HepG2 (cell line): ENCODE measurements around the gene TMEM258. TPM values are rescaled to one million over a fixed set of nuclear protein-coding genes. Genes with fewer than 3 reads are reported as not detected.
A peak's percentile ranks its signal among the peaks of the same experiment; 100 is the strongest.

Experiments
- BATF2 ChIP-seq: sonication (generic); formaldehyde crosslinking; IDR thresholded peaks from 2 replicates; pipeline ENCODE4 v1.8.0; 2022; ENCODE audit warnings: mild to moderate bottlenecking, missing genetic modification reagents, moderate library complexity
- DBP ChIP-seq: sonication (generic); formaldehyde crosslinking; IDR thresholded peaks from 2 replicates; pipeline ENCODE4 v1.4.0; 2020; ENCODE audit warnings: missing genetic modification reagents; ENCODE audit errors: not compliant biosample characterization
- ELF3 ChIP-seq: IDR thresholded peaks from 2 replicates; pipeline ENCODE4 v1.6.1; 2016; ENCODE audit warnings: missing genetic modification reagents, missing compliant biosample characterization
- FOXO1 ChIP-seq: sonication (generic); formaldehyde crosslinking; IDR thresholded peaks from 2 replicates; pipeline ENCODE4 v1.4.0; 2020; ENCODE audit warnings: missing genetic modification reagents
- MEF2D ChIP-seq: sonication (generic); formaldehyde crosslinking; IDR thresholded peaks from 2 replicates; pipeline ENCODE4 v1.5.1; 2020; ENCODE audit warnings: mild to moderate bottlenecking, missing genetic modification reagents
- MXD3 ChIP-seq: IDR thresholded peaks from 2 replicates; pipeline ENCODE4 v1.6.1; 2016; ENCODE audit warnings: mild to moderate bottlenecking, missing biosample characterization, missing genetic modification reagents
- POGZ ChIP-seq: sonication (generic); formaldehyde crosslinking; IDR thresholded peaks from 2 replicates; pipeline ENCODE4 v1.4.0; 2020; ENCODE audit warnings: mild to moderate bottlenecking, missing genetic modification reagents
- RNF219 ChIP-seq: sonication (generic); formaldehyde crosslinking; IDR thresholded peaks from 2 replicates; pipeline ENCODE4 v1.5.0; 2020; ENCODE audit warnings: mild to moderate bottlenecking, missing genetic modification reagents
- SALL2 ChIP-seq: sonication (generic); formaldehyde crosslinking; IDR thresholded peaks from 2 replicates; pipeline ENCODE4 v1.8.1; 2023; ENCODE audit warnings: mild to moderate bottlenecking, missing genetic modification reagents, inconsistent platforms
- SOX13 ChIP-seq, 3 experiments: fragments of 450-650 bp in 1 of 3; sonication (generic) in 1 of 3; formaldehyde crosslinking in 1 of 3; IDR thresholded peaks in 2 of 3; conservative IDR thresholded peaks in 1 of 3; 2 replicates each; pipeline versions ENCODE4 v1.5.0 to v1.6.1; 2016 to 2020; ENCODE audit warnings: antibody characterized with exemption in 1 of 3, mild to moderate bottlenecking in 1 of 3, missing compliant biosample characterization in 1 of 3, missing genetic modification reagents in 1 of 3, moderate library complexity in 1 of 3
- XRCC5 ChIP-seq: fragments of 200-400 bp; formaldehyde crosslinking; optimal IDR thresholded peaks from 2 replicates; pipeline ENCODE3; 2017; ENCODE audit warnings: mild to moderate bottlenecking, low read length
- ZEB1 ChIP-seq: IDR thresholded peaks from 2 replicates; pipeline ENCODE4 v1.6.1; 2012; ENCODE audit warnings: mild to moderate bottlenecking, low read depth, inconsistent platforms; ENCODE audit not compliant: insufficient replicate concordance
- ZIK1 ChIP-seq: sonication (generic); formaldehyde crosslinking; IDR thresholded peaks from 2 replicates; pipeline ENCODE4 v1.5.0; 2020; ENCODE audit warnings: mild to moderate bottlenecking, low read depth, missing genetic modification reagents, borderline replicate concordance
- ZNF225 ChIP-seq: sonication (generic); formaldehyde crosslinking; IDR thresholded peaks from 2 replicates; pipeline ENCODE4 v1.4.0; 2020; ENCODE audit warnings: mild to moderate bottlenecking, missing genetic modification reagents
- ZNF430 ChIP-seq: sonication (generic); formaldehyde crosslinking; IDR thresholded peaks from 2 replicates; pipeline ENCODE4 v1.9.0; 2021; ENCODE audit warnings: mild to moderate bottlenecking, missing genetic modification reagents
- ZNF460 ChIP-seq: sonication (generic); formaldehyde crosslinking; IDR thresholded peaks from 2 replicates; pipeline ENCODE4 v1.5.1; 2020; ENCODE audit warnings: missing genetic modification reagents, mild to moderate bottlenecking, borderline replicate concordance
- ZNF547 ChIP-seq: sonication (generic); formaldehyde crosslinking; IDR thresholded peaks from 2 replicates; pipeline ENCODE4 v1.5.1; 2020; ENCODE audit warnings: mild to moderate bottlenecking, missing genetic modification reagents
- ZNF567 ChIP-seq: sonication (generic); formaldehyde crosslinking; IDR thresholded peaks from 2 replicates; pipeline ENCODE4 v1.8.1; 2023; ENCODE audit warnings: mild to moderate bottlenecking, missing genetic modification reagents, borderline replicate concordance
- ZNF687 ChIP-seq: sonication (generic); formaldehyde crosslinking; IDR thresholded peaks from 2 replicates; pipeline ENCODE4 v1.5.1; 2020; ENCODE audit warnings: mild to moderate bottlenecking, missing genetic modification reagents, moderate library complexity
- ZSCAN29 ChIP-seq: sonication (generic); formaldehyde crosslinking; conservative IDR thresholded peaks from 2 replicates; pipeline ENCODE4 v1.4.0; 2020; ENCODE audit warnings: mild to moderate bottlenecking, missing genetic modification reagents
- polyA plus RNA-seq, 8 experiments: library from polyadenylated mRNA; depleted of rRNA in 3 of 8; stranded (reverse) in 7 of 8; unstranded in 1 of 8; fragments of >200 nt; fragmentation: Illumina TruSeq in 4 of 8; extraction: Trizol in 4 of 8; gene quantifications; 2 replicates each; pipeline versions ENCODE4 v1.2.1 to v1.2.3, GENCODE V29; 2011 to 2016; ENCODE audit warnings: low read depth in 4 of 8, missing spikeins in 1 of 8, mixed read lengths in 1 of 8; ENCODE audit not compliant: insufficient read depth in 1 of 8
- total RNA-seq, 5 experiments: library from RNA; depleted of rRNA; stranded (reverse); fragments of >200 nt; fragmentation: Illumina TruSeq; extraction: Trizol; gene quantifications; 2 replicates each; pipeline ENCODE4 v1.2.3, GENCODE V29; 2016; ENCODE audit warnings: low read depth in 1 of 5

Gene TMEM258
- total and polyA plus RNA-seq, 2 of the 13 experiments (the other 11 are each of a cell fraction or from before 2014, with no cell fraction given): 175 to 424 TPM

GRCh38 chr11:61769169-61769920 lies 23.1 kb downstream of the TMEM258 start (continued):
- TF ChIP-seq ZNF567 (no peak), BATF2 (CRISPR knock-in tag) (no peak), POGZ (peak; percentile 15; the same call in 1 of the 2 replicates), SOX13 (IDR thresholded peaks at IDR 0.05) (peak; percentile 70), SOX13 (CRISPR knock-in tag; conservative IDR thresholded peaks at IDR 0.05 in 1 of 2, IDR thresholded peaks at IDR 0.05 in 1 of 2) (peak in 1 of 2 experiments; percentile 94; a peak in 2 of 4 replicates), XRCC5 (peak; percentile 79), ZNF547 (CRISPR knock-in tag) (peak; percentile 62; the same call in 1 of the 2 replicates), ZIK1 (CRISPR knock-in tag) (no peak), ZNF687 (CRISPR knock-in tag) (peak; percentile 94), RNF219 (CRISPR knock-in tag) (no peak), DBP (no peak), MEF2D (peak; percentile 60; the same call in 1 of the 2 replicates), FOXO1 (CRISPR knock-in tag) (peak; percentile 69; the same call in 1 of the 2 replicates), MXD3 (0 out of 2 replicates have a peak, but pooled peaks have one; percentile 23), ZNF430 (CRISPR knock-in tag) (no peak), SALL2 (CRISPR knock-in tag) (no peak), ZEB1 (peak; percentile 25), ZSCAN29 (CRISPR knock-in tag) (peak; percentile 35; the same call in 1 of the 2 replicates), ZNF460 (CRISPR knock-in tag) (peak; percentile 11; the same call in 1 of the 2 replicates), ZNF225 (CRISPR knock-in tag) (no peak), ELF3 (CRISPR knock-in tag) (0 out of 2 replicates have a peak, but pooled peaks have one; percentile 39)
